SJSA1 (cell line): ENCODE results near the gene PROSER3. TPM values are rescaled to one million over a fixed set of nuclear protein-coding genes. Genes with fewer than 3 reads are reported as not detected.

Source experiments
- DNase-seq, 2 experiments: peaks; one replicate each; pipeline ENCODE4 v3.0.0-alpha.2; 2015 to 2020; ENCODE audit warnings: low spot score in 2 of 2, low read depth in 1 of 2
- H3K27ac ChIP-seq: fragments of 250-450 bp; sonication (Bioruptor Pico); 2 replicates; pipeline ENCODE4 v1.5.1; 2020; ENCODE audit warnings: mild to moderate bottlenecking, moderate library complexity
- H3K27me3 ChIP-seq: fragments of 250-450 bp; sonication (Bioruptor Pico); replicated peaks from 2 replicates; pipeline ENCODE4 v1.5.1; 2020; ENCODE audit warnings: mild to moderate bottlenecking, moderate library complexity
- H3K36me3 ChIP-seq: fragments of 250-450 bp; sonication (Bioruptor Pico); 2 replicates; pipeline ENCODE4 v1.5.1; 2020; ENCODE audit warnings: mild to moderate bottlenecking
- H3K4me1 ChIP-seq: fragments of 250-450 bp; sonication (Bioruptor Pico); replicated peaks from 2 replicates; pipeline ENCODE4 v1.6.1; 2021; ENCODE audit warnings: mild to moderate bottlenecking
- H3K4me3 ChIP-seq: fragments of 250-450 bp; sonication (Bioruptor Pico); 2 replicates; pipeline ENCODE4 v1.5.1; 2020; ENCODE audit warnings: mild to moderate bottlenecking
- H3K9me3 ChIP-seq: fragments of 250-450 bp; sonication (Bioruptor Pico); replicated peaks from 2 replicates; pipeline ENCODE4 v1.5.1; 2020; ENCODE audit warnings: mild to moderate bottlenecking
- total RNA-seq: library from RNA; depleted of rRNA; stranded (reverse); fragments of >200 nt; shearing (Covaris generic); gene quantifications from 2 replicates; pipeline ENCODE4 v1.2.3, GENCODE V29; 2014

PROSER3 gene
- total RNA-seq, 1 experiment from 2014 or later, result 8.8 TPM

DNA sequence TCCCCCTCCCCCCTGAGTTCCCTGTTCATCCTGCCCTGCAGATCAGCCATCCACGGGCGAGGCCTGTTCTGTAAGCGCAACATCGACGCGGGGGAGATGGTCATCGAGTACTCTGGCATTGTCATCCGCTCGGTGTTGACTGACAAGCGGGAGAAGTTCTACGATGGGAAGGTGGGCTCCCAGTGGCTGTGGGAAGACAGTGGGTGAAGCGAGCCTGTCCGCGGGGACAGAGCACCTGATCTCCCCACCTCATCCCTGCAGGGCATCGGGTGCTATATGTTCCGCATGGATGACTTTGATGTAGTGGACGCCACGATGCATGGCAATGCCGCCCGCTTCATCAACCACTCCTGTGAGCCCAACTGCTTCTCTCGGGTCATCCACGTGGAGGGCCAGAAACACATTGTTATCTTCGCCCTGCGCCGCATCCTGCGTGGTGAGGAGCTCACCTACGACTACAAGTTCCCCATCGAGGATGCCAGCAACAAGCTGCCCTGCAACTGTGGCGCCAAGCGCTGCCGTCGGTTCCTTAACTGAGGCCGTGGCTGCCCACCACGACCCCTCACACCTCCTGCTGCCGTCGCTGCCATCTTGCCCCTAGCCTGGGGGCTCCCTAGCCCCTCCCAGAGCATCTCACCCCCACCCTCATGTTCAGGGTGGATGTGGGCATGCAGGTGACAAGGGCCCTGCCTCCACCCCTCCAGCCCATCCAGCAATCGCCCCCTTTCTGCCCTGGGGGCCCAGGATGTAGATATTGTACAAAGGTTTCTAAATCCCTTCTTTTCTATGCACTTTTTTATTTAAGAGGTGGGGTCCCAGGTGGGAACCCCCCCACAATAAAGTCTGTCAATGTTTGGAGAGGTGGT, 19.7 kb upstream of the PROSER3 start:
- Histone ChIP-seq H3K9me3 (no peaks in the 10 kb centered on the region), H3K4me3 (no peak overlapping the region), H3K36me3 (peaks cover 59% of the 10 kb centered on the region), H3K27me3 (no peaks in the 10 kb centered on the region), H3K4me1 (peaks cover 11% of the 10 kb centered on the region), H3K27ac (no peak overlapping the region)
- DNase-seq, result no peak

DNA sequence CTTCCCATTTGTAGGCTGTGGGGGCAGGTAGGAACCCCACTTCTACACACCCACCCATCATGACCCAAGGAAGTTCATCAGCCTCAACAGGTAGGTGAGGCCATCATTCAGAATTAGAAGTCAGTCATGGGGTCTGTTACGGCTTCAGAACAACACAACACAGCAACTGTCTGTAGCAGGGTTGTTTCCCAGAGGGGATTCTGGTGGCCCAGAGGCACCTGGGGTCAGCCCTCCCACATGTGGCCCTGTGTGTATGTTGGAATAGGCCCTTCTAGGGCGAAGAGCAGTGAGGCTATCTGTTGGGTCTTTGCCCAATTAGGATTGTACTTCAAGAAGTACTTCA, 19.1 kb upstream of the PROSER3 start:
- Histone ChIP-seq H3K36me3 (peaks cover 54% of the 10 kb centered on the region), H3K27ac (no peak overlapping the region), H3K9me3 (no peaks in the 10 kb centered on the region), H3K4me1 (peaks cover 11% of the 10 kb centered on the region), H3K27me3 (no peaks in the 10 kb centered on the region), H3K4me3 (no peak overlapping the region)
- no peak for DNase-seq

DNA sequence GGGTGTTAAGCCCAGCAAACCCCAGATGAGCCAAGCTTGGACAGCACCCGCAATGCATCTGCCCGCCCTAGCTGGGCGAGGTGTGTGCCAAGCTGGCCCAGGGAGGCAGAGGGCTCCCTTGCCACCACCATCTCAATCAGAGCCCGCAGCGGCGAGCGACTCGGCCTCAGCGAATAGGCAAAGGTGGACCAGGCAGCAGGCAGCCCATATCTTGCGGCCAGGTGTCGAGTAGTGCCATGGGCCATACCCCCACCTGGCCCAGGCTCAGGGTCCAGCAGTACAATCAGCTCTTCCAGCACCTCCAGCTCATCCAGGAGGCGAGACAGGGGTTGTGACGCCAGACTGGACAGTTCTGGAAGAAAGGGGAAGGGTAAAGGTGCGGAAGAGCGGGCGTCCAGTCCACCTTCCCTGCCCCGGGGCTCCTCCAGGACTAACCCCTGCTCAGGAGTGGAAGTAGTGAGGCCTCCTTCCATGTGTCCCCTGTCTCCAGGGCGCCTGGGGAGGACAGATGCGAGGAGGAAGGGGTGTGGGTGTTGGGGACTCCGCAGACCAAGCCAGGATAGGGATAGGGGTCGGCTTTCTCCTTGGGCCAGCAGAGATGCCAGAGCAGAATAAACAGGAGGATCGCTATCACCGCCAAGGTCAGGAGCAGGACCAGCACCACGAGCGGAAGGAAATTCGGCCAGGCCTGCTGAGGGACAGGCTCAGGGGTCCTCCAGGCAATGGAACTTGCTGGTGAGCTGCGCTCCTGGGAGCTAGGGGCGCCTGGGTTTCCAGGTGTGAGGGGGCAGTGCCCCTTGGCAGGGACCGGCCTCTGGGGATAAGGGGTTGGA, 18.5 kb upstream of the PROSER3 start:
- Histone ChIP-seq H3K9me3 (no peaks in the 10 kb centered on the region), H3K4me3 (peak overlapping the region; percentile 47), H3K36me3 (peaks cover 47% of the 10 kb centered on the region), H3K27ac (no peak overlapping the region), H3K27me3 (no peaks in the 10 kb centered on the region), H3K4me1 (peaks cover 11% of the 10 kb centered on the region)
- DNase-seq, result peak in 1 of 2 experiments; percentile 16

DNA sequence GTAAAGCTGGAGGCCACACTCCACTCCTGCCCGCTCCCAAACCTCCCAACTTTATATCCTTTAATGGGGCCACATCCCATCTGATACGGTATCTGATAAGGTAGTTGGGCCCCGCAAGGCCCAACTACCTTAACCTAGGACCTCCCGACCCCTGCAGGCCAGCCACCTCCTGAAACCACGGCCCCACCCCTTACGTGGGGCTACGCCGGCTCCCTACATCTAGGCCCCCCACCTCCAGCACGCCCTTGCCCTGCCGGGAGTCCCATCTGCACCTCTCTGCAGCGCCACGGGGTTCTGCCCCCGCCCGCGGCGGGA, 17.9 kb upstream of the PROSER3 start:
- Histone ChIP-seq H3K27me3 (no peaks in the 10 kb centered on the region), H3K36me3 (peaks cover 42% of the 10 kb centered on the region), H3K4me1 (peaks cover 11% of the 10 kb centered on the region), H3K9me3 (no peaks in the 10 kb centered on the region), H3K4me3 (peak overlapping the region; percentile 47), H3K27ac (no peak overlapping the region)
- DNase-seq, result no peak

DNA sequence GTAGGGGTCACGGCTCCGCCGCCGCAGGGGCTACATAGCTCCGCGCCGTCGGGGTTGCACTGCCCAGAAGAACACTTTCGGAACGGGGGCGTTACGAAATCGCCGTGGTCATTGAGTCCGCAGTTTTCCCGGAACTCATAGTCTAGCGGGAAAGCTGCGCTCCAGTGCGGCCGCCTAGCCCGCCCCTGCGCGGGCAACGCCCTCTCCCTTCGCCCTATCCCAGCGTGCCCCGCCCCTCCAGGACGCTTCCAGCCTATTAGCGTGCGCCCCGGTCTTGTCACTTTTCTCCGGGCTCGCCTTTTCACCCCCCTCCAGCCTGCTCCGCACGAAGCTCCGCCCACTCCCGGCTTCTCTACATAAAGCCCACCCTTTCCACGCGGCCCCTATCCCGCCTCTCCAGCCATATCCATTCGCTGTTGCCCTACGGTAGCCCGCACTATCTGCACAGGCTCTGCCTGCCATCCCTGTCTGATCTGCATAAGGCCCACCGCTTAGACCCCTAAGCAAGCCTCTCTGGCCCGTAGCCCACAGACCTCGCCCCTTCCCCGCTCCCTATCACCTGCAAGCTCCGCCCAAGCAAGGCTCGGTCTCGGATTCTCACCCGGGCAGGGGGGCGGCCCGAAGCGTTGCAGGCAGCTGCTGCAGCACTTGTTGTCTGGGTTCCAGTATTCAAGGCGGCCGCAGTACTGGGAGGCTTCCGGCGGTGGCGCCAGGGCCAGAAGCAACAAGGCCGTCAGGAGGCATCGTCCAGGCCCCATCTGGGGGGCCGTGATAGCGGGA, 17.4 kb upstream of the PROSER3 start:
- H3K36me3 ChIP-seq, result peaks cover 36% of the 10 kb centered on the region
- H3K27ac ChIP-seq, result no peak overlapping the region

DNA sequence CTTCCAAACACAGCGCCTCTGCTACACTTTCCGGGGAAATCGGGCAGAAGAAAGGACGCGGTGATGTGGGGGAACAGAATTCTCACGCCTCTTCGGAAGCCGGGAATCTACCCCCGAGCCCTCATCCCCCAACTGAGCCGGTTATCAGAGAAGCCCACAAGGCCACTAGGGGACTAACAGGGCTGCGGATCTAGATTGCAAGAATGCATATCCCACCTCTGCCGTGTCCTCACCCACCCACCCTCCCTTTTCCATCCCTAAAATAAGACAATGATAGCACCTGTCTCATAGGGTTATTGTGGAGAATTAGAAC, 16.8 kb upstream of the PROSER3 start:
- H3K4me1 ChIP-seq, result peaks cover 13% of the 10 kb centered on the region
- no peaks in the 10 kb centered on the region for H3K27me3 ChIP-seq
- DNase-seq, result no peak
- H3K9me3 ChIP-seq, result no peaks in the 10 kb centered on the region
- H3K4me3 ChIP-seq, result peak overlapping the region; percentile 47
- no peak overlapping the region for H3K27ac ChIP-seq
- peaks cover 31% of the 10 kb centered on the region for H3K36me3 ChIP-seq

More for the DNA sequence above, 17.4 kb upstream of the PROSER3 start:
- Histone ChIP-seq H3K4me3 (peak overlapping the region; percentile 47), H3K27me3 (no peaks in the 10 kb centered on the region), H3K4me1 (peaks cover 11% of the 10 kb centered on the region), H3K9me3 (no peaks in the 10 kb centered on the region)
- DNase-seq, result peak; percentile 93 to 98

DNA sequence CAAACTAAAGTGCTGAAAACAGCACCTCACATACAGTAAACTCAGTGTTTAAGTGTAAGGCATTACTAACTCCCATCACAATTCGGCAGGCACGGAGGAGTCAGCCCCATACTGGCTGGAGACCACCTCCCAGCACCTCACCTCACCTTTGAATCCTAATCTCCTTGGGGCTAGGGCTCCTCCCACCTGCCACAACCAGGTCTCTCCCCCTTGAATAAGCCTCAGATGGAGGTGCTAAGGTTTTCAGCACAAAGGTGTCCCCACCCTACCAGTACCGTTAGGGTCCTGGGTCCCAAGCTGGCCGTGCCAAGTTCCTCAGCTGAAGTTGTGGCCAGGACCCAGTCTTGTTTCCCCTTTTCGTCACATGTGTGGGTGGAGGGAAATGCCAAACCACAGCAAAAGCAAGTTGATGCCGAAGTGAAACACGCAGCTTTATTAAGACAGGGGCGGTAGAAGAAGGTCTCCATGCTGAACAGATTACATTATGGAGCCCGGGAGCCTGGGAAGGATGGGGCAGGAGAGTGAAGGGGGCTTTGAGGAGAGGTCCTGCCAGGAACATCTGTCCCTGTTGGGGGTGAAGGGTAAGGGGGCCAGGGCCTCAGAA, 15.8 kb upstream of the PROSER3 start, which contains the start of gene IGFLR1:
IGFLR1 (minus strand) TSS at position 332 of the 604 bp plus-strand sequence. CDS start 1,272 bp downstream, outside the sequence.
- Histone ChIP-seq H3K9me3 (no peaks in the 10 kb centered on the region), H3K4me1 (peaks cover 16% of the 10 kb centered on the region), H3K27me3 (no peaks in the 10 kb centered on the region), H3K27ac (no peak within 1 kb of the TSS), H3K36me3 (peaks cover 20% of the 10 kb centered on the region), H3K4me3 (no peak within 1 kb of the TSS)
- no peak for DNase-seq

DNA sequence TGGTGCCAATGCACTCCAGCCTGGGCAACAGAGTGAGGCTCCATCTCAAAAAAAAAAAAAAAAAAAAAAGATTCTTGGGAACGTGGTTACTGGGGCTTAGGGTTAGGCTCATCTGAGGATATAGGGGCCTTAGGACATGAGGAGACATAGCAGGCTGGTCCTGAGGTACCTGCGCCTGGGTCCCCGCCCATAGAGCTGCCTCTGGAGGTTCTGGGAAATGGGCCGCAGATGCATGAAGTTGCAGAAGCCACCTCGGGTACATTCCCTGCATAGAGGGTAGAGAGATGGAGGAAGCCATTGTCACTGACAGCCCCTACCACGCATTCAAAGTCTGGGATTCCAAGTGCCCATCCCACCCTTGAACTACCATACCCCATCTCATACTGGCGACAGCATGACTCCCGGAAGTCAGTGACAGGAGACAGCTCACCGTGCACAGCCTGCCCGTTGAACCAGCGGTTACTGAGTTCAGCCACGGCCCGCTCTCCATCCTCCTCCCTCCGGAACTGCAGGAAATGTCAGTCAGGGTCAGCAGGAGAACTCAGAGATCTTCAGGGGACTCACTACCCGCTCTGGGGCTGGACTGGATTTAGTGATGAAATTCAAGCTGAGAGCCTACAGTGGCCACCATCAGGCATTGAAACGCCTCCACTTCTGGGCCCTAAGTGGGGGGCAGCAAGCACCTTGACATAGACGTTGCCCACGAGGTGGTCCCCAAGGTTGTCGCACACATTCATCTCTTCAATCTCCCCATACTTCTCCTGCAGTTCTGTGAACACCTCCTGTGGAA, 14.1 kb upstream of the PROSER3 start:
- no peak overlapping the region for H3K4me3 ChIP-seq
- H3K4me1 ChIP-seq, result peaks cover 19% of the 10 kb centered on the region
- H3K27me3 ChIP-seq, result no peaks in the 10 kb centered on the region
- peaks cover 4% of the 10 kb centered on the region for H3K36me3 ChIP-seq
- no peak for DNase-seq
- H3K9me3 ChIP-seq, result no peaks in the 10 kb centered on the region
- H3K27ac ChIP-seq, result no peak overlapping the region

DNA sequence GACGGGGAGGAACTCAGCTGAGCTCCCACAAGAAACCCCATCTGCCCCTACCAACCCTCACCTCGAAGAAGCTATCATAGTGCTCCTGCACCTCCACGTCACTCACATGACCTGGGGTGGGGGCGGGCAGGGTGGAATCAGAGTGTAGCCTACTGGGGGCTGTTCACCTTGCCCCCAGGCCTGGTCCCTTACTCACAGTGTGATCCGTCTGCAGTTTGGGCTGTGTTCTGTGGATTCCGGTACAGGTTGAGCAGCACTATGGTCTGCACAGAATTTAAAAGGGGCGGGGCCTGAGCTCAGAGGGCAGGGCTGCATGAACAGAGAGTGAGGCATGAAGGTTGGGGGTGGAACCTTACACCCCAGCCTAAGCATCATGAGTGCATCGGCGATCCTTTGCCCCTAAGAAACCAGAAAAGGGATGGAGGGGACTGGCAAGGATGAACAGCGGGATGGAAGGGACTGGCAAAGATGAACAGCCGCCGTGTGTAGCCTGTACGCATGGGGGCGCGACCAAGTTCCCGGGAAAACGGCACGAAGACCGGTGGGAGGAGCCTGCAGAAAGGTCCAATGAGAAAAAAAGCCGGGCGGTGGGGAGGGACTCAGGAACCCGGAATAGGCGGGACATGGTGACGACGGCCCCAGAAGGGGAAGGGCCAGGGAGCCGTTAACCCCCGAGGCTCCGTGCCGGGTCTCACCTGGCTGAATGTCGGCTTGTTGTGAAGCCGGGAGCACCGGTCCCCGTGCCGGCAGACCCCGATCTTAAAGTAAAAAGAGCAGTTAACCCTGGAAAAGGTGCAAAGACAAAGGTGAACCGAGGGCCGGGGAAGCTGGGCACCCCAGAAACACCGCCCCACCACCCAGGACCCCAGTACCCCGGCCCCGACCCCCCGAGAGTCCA, 13.3 kb upstream of the PROSER3 start:
- H3K36me3 ChIP-seq, result no peaks in the 10 kb centered on the region
- H3K4me1 ChIP-seq, result peaks cover 22% of the 10 kb centered on the region
- no peaks in the 10 kb centered on the region for H3K9me3 ChIP-seq
- peak; percentile 93 to 97 for DNase-seq
- H3K4me3 ChIP-seq, result peak overlapping the region; percentile 54
- no peaks in the 10 kb centered on the region for H3K27me3 ChIP-seq
- peak overlapping the region; percentile 95 for H3K27ac ChIP-seq

DNA sequence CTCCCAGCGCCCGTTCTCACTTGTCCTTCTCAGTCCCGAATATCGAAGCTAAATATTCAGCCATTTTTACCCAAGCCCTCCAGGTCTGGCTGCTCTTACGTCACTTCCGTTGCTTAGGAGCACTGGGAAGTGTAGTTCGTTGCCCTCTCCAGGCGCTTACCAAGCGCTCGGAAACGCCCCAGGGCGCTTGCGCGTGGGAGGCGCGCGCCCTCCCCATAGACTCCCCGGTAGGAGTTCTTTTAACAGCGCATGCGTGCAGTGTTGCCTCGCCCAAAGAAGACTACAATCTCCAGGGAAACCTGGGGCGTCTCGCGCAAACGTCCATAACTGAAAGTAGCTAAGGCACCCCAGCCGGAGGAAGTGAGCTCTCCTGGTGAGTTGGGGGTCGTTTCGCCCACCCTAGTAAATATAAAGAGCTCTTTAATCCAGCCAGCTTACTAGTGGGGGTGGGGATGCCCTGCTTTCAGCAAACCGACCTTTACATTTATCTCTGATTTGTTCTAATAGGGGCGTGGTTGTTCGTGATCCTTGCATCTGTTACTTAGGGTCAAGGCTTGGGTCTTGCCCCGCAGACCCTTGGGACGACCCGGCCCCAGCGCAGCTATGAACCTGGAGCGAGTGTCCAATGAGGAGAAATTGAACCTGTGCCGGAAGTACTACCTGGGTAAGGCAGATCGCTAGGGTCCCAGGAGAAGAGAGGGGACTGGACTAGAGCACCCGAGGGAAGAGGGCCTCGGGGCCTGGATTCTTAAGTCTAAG, 12.5 kb upstream of the PROSER3 start, which contains the start of the genes PSENEN and U2AF1L4:
PSENEN (plus strand) TSS at position 324 of the 759 bp plus-strand sequence; CDS start at position 604, 280 bp downstream.
U2AF1L4 (minus strand) TSS at position 91 of the 759 bp plus-strand sequence; CDS start at position 64, 27 bp downstream.
- Histone ChIP-seq H3K27ac (peak within 1 kb of the TSS; percentile 95), H3K36me3 (no peaks in the 10 kb centered on the region), H3K4me3 (peak within 1 kb of the TSS; percentile 54), H3K9me3 (no peaks in the 10 kb centered on the region), H3K27me3 (no peaks in the 10 kb centered on the region), H3K4me1 (peaks cover 17% of the 10 kb centered on the region)
- DNase-seq, result peak; percentile 96 to 98

DNA sequence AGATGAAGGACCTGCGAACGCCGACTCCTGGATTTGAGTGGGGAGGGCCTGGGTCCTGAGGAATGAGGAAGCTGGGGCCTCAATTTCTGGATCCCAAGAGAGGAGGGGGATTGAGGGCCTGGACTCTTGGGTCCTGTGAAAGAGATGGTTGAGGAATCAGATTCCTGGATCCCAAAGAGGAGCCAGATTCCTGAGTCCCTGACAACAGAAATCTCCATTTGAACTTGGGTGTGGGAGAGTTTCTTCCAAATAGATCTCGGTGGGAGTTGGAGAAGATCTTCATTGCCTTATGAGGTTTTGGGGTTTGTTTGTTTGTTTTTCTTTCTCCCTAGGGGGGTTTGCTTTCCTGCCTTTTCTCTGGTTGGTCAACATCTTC, 11.9 kb upstream of the PROSER3 start:
- H3K4me3 ChIP-seq, result peak overlapping the region; percentile 54
- no peak for DNase-seq
- no peaks in the 10 kb centered on the region for H3K27me3 ChIP-seq
- H3K27ac ChIP-seq, result no peak overlapping the region; the same call in 1 of the 2 replicates
- H3K9me3 ChIP-seq, result no peaks in the 10 kb centered on the region
- H3K4me1 ChIP-seq, result peaks cover 12% of the 10 kb centered on the region
- H3K36me3 ChIP-seq, result no peaks in the 10 kb centered on the region
